ENCODE measurements around the gene GLMP. TPM values are rescaled to one million over a fixed set of nuclear protein-coding genes. Genes with fewer than 3 reads are reported as not detected.
"Not testable (repeated sequence)": the region's sequence is repeated elsewhere in the genome, so short reads cannot be mapped to it uniquely, and the experiment has no call there.

The GLMP gene
- total RNA-seq, result 10 to 100 TPM; 22.7 to 32.2 TPM
- long read RNA-seq, transcript GLMP-201 (6 exons, 1,604 nt), result major isoform, 16 of 26 reads
- long read RNA-seq, partial matches to known transcripts, result 0 of 26 reads
- long read RNA-seq, other reads (novel, unspliced or antisense), result 6 of 26 reads

DNA sequence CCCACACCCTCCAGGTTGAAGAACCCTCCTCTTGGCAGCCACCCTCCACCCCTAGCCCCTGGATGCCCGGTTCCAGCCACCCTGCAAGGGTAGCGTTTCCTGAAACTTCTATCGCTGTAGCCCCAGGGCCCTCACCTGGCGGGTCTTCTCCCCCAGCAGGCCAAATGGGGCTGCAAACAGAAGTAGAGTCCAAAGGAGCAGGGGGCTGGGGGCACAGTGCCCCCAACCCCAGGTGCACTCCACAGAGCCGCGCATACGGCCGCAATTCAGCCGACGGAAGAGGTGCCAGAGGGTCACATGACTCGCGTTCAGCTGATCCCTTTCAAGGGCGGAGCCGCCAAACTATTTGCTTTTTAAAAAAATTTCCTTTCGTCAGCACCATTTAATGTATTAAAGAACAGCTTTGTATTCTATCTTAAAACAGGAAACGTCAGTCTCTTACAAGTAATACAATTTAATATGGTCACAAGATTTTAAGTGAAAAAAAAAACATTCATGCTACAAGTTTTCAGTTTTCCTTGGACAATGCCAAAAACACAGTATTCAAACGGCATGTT is at the start of gene GLMP:
Gene GLMP, minus strand, starts transcription at position 289 of the 557 bp plus-strand sequence. Its CDS starts 34 bp downstream, at position 255.
- intact Hi-C loops (cut with DNase I), result no loop called here
- DNase-seq (peak; percentile 76), ATAC-seq (peak; percentile 48 to 51)

GRCh38 chr1:156344409-156344808 is 48.9 kb upstream of the GLMP start:
- DNase-seq (no peak), ATAC-seq (no peak)
- intact Hi-C loops (cut with DNase I), result no loop called here

GRCh38 chr1:156342166-156342955 is 46.9 kb upstream of the GLMP start:
- no peak for ATAC-seq
- no peak for DNase-seq
- intact Hi-C loops (cut with DNase I), result no loop called here

- peak; percentile 97 for ATAC-seq
- DNase-seq, result peak; percentile 99
- intact Hi-C loops (cut with DNase I), result no loop called here
Observed at GRCh38 chr1:156338180-156338976, 42.9 kb upstream of the GLMP start, which contains the start of the genes CCT3 and TSACC. TSS of gene CCT3 (minus strand) at chr1:156338292. CDS start at chr1:156338184, 108 bp downstream. TSS of gene TSACC (plus strand) at chr1:156338526. CDS start at chr1:156339758, 1,232 bp downstream.

DNA sequence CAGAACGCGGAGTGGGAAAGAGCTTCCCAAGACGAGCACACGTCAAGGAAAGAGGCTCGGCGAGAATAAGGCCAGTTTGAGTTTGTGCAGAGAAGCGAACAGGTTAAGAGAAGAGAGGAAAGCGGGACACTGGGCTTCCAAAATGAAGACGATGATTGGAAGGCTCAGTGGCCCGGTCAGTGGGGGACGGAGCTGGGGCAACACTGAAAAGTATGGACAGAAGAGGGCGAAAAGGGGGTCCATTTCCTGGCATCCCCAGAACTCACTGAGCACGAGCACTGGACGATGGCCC is 42.4 kb upstream of the GLMP start:
- DNase-seq (no peak), ATAC-seq (peak; percentile 13 to 33)
- intact Hi-C loops (cut with DNase I), result no loop called here

GRCh38 chr1:156337052-156337887 is 41.8 kb upstream of the GLMP start:
- DNase-seq (no peak), ATAC-seq (no peak)
- intact Hi-C loops (cut with DNase I), result no loop called here

- intact Hi-C loops (cut with DNase I), result no loop called here
- DNase-seq (no peak), ATAC-seq (no peak)
Observed at GRCh38 chr1:156336242-156336641, 40.8 kb upstream of the GLMP start.

- DNase-seq, ATAC-seq: not testable (repeated sequence)
- intact Hi-C loops (cut with DNase I), result loop anchor here in 1 of 2 donors (10.0 kb wide), 1 partner anchor 68 kb away; no protein-coding TSS in a partner anchor
Observed at GRCh38 chr1:156323179-156323578, 27.7 kb upstream of the GLMP start.

DNA sequence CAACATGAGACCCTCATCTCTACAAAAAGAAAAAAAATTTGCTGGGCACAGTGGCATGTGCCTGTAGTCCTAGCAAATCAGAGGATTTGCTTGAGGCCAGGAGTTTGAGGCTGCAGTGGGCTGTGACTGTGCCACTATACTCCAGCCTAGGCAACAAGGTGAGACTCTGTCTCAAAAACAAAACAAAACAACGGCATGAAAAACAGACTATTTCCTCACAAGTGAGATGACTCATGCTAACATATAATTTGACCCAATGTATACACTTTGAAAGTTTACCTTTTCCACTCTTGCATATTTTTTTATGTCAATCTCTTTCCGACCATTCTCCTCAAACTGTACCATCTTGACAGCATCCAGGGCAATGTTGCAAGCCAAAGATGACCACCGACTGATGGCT is 25.1 kb upstream of the GLMP start:
- intact Hi-C loops (cut with DNase I), result loop anchor here in 1 of 2 donors (10.0 kb wide), 1 partner anchor 66 kb away; no protein-coding TSS in a partner anchor
- ATAC-seq (no peak), DNase-seq (no peak)

- intact Hi-C loops (cut with DNase I), result loop anchor here (10.0 kb wide), 1 partner anchor 65 kb away; no protein-coding TSS in a partner anchor
- DNase-seq (no peak), ATAC-seq (no peak)
Observed at GRCh38 chr1:156319664-156320063, 24.2 kb upstream of the GLMP start.

DNA sequence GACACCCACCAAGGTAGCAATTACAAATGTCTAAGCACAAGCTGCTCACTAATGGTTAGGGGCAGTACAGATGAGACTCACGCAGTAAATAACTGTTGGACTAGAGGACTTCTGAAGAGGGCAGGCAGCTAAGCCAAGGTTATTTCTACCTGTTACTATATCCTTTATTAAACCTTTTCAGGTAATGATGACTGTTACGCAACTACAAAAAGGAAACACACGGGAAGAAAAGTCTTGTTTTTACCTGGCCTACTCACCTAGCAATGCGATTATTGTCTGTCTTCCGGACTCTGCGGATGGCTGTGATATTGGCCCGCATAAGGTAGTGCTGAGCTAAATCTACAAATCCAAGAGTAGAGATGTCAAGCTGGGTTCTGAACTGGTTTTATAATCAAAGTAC is 21.4 kb upstream of the GLMP start:
- no peak for DNase-seq
- intact Hi-C loops (cut with DNase I), result loop anchor here in 1 of 2 donors (10.0 kb wide), 1 partner anchor 62 kb away; no protein-coding TSS in a partner anchor
- ATAC-seq, result no peak

DNA sequence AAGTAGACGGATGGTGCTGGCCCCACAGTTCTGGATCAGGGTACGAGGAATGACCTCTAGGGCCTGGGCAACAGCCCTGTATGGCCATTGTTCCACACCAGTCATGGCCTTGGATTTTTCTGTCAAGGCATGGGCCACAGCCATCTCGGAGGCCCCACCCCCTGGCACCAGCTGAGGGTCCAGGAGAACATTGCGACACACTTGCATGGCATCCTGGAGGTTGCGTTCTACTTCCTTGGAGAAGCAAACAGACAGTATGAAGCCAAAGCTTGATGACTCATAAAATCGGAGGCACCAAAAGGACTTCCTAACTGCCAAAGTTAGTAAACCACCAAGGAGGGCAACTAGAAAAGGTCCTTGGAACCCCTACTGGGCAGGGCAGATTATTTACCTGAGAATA is 15.5 kb upstream of the GLMP start:
- DNase-seq (no peak), ATAC-seq (peak; percentile 30)
- intact Hi-C loops (cut with DNase I), result loop anchor here in 1 of 2 donors (10.0 kb wide), 1 partner anchor 56 kb away; no protein-coding TSS in a partner anchor

DNA sequence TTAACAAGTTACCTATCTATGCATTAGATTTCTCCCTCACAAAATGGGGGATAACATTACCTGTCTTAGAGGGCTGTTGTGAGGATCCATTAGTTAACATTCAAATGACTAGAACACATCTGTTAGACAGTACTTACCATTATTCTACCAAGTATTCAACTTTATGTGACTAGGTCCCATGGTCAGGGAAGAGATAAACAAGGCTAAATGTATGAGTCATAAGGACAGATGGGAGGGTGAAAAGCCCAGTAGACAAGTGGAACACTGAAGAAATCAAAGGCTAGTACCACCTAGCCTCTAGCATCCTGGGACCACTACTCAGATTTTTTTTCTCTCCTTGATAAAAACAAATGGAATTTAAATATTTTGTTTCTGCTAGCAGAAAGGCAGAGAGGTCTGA is 12.6 kb upstream of the GLMP start:
- DNase-seq, result no peak
- intact Hi-C loops (cut with DNase I), result no loop called here
- peak in 1 of 2 donors; percentile 21 for ATAC-seq

- no peak for DNase-seq
- intact Hi-C loops (cut with DNase I), result no loop called here
- ATAC-seq, result no peak
Observed at GRCh38 chr1:156305215-156305614, 9.7 kb upstream of the GLMP start.

- intact Hi-C loops (cut with DNase I), result no loop called here
- no peak for ATAC-seq
Observed at GRCh38 chr1:156303241-156303640, 7.8 kb upstream of the GLMP start.

DNA sequence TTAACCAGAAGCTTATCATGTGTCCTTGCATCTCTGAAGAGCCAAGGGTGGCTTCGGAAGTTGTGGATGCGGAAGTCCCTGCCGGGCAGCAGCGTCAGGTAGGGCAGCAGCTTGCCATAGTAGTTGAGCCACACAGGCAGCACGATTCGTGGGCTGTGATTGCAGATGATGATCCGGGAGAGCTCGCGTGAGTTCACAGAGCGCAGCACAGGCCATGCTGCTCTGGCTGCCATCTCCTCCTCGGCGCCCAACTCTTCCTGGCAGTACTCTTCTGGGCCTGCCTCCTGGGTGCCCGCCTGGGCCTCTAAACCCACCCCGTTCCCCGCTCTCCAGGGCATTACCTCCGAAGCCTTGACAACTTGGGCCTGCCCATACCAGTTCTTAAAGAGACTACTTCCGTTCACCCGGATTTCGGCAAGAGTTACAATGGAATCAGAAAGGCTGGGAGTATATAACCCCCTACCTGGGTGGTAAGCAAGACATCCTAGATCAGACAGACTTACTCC is 3.4 kb upstream of the GLMP start, which contains the start of gene VHLL:
Gene VHLL, minus strand, starts transcription at position 456 of the 506 bp plus-strand sequence. Its CDS starts 118 bp downstream, at position 338.
- DNase-seq, result no peak
- intact Hi-C loops (cut with DNase I), result no loop called here
- ATAC-seq, result no peak

More at GRCh38 chr1:156303241-156303640, 7.8 kb upstream of the GLMP start:
- DNase-seq, result no peak

DNA sequence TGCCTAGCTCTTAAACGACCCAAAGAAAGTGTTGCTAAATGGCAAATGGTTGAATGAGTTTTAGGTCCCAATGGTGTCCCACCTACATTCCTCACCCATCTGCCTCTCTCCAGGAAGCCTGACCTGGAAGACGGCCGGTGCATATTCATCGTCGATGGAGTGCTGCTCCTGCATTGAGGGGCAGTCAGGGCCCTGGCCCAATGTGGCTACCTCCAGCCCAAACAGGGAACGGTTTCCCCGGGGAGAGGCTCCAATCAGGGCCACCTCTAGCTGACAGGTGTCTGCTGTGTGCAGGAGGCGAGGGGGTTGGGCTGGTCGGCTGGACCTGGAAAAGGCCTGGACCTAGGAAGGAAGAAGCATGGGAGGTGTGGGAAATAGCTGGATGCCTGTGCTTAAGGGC is 1.6 kb downstream of the GLMP start:
- DNase-seq (no peak), ATAC-seq (no peak)
- intact Hi-C loops (cut with DNase I), result no loop called here

DNA sequence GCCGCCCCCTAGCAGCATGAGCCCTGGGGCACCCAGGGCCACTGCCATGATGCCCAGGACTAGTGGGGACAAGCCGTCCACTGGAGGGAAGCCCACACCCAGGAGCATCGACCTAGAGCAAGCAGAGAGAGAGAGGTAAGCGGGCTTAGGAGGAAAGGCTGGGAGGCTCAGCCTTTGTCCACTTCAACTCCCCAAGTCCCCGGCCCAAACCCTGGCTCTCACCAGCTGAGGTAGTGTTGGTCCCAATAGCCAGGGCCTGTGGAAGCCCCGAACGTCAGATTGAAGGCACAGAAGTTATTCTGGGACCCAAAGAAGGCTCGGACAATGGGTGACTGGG is 2.4 kb downstream of the GLMP start:
- intact Hi-C loops (cut with DNase I), result no loop called here

More for the DNA sequence above, 2.4 kb downstream of the GLMP start:
- ATAC-seq (no peak), DNase-seq (no peak)

Data from left cardiac atrium (tissue), 4 donors.